Stimulated activated CD4-positive, alpha-beta T cell treated with anti-CD3 and anti-CD28 coated beads, Interleukin-1b, Interleukin-23, amount 100 ng/mL, for 48 hours (primary cell): Measurements from ENCODE around the gene RASGRP3.

Experiments
- DNase-seq: peaks from one replicate; pipeline ENCODE4 v3.0.0-alpha.2; 2020

RASGRP3 gene

GRCh38 chr2:33526921-33527320 lies 50.5 kb downstream of the RASGRP3 start:
- DNase-seq: no peak

GRCh38 chr2:33528441-33528950 lies 52.0 kb downstream of the RASGRP3 start:
- no peak for DNase-seq

GRCh38 chr2:33529771-33530481 lies 53.5 kb downstream of the RASGRP3 start:
- DNase-seq: no peak

GRCh38 chr2:33530690-33531548 lies 54.5 kb downstream of the RASGRP3 start:
- no peak for DNase-seq

GRCh38 chr2:33531549-33532059 lies 55.2 kb downstream of the RASGRP3 start:
- no peak for DNase-seq

GRCh38 chr2:33532146-33532545 lies 55.7 kb downstream of the RASGRP3 start:
- DNase-seq: no peak

GRCh38 chr2:33532966-33533365 lies 56.5 kb downstream of the RASGRP3 start:
- no peak for DNase-seq

- DNase-seq: no peak
Observed at GRCh38 chr2:33535421-33535820, 59.0 kb downstream of the RASGRP3 start.

GRCh38 chr2:33541243-33541642 lies 64.8 kb downstream of the RASGRP3 start:
- DNase-seq: no peak

GRCh38 chr2:33550206-33550605 lies 73.8 kb downstream of the RASGRP3 start:
- DNase-seq: no peak

- no peak for DNase-seq
Observed at GRCh38 chr2:33552758-33553461, 76.5 kb downstream of the RASGRP3 start.

- no peak for DNase-seq
Observed at GRCh38 chr2:33555681-33556080, 79.2 kb downstream of the RASGRP3 start.

- no peak for DNase-seq
Observed at GRCh38 chr2:33559328-33559727, 82.9 kb downstream of the RASGRP3 start.

GRCh38 chr2:33560017-33560416 lies 83.6 kb downstream of the RASGRP3 start:
- DNase-seq: no peak

GRCh38 chr2:33561872-33562271 lies 85.4 kb downstream of the RASGRP3 start:
- no peak for DNase-seq

- no peak for DNase-seq
Observed at GRCh38 chr2:33570681-33571080, 94.2 kb downstream of the RASGRP3 start.

GRCh38 chr2:33573657-33574056 lies 97.2 kb downstream of the RASGRP3 start:
- no peak for DNase-seq

GRCh38 chr2:33577084-33577483 lies 100.6 kb downstream of the RASGRP3 start:
- no peak for DNase-seq

- no peak for DNase-seq
Observed at GRCh38 chr2:33577668-33578067, 101.2 kb downstream of the RASGRP3 start.

GRCh38 chr2:33579227-33579626 lies 102.8 kb downstream of the RASGRP3 start:
- DNase-seq: no peak

GRCh38 chr2:33581872-33582271 lies 105.4 kb downstream of the RASGRP3 start:
- DNase-seq: no peak

- no peak for DNase-seq
Observed at GRCh38 chr2:33583194-33583938, 106.9 kb downstream of the RASGRP3 start.
